ENCODE results near the gene SPSB2. TPM values are rescaled to one million over a fixed set of nuclear protein-coding genes. Genes with fewer than 3 reads are reported as not detected.

Gene SPSB2
- total RNA-seq, 1 donor from 2014 or later, result 11.5 TPM

DNA sequence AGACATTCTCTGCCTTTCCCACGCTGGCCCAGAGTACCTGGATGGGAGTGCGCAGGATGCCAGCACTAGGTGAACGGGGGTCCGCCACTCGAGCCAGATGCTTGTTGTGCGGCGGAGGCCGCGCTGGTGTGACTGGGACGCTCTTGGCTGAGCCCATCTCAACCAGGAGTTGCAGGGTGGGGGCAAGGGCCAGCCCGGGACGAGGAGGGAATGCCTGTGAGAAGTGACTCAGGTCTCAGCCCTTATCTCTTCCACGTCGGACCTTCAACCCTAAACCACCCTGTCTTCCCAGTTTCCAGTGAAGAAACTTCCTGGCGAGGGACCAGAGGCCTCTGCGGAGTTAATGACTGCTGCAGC is 22.3 kb downstream of the SPSB2 start:
- Mint-ChIP-seq H3K27ac (ENCODE audit: unreplicated experiment) (peak overlapping the region; percentile 99), H3K36me3 (ENCODE audit: unreplicated experiment) (peaks cover 16% of the 10 kb centered on the region), H3K4me3 (ENCODE audit: unreplicated experiment) (peak overlapping the region; percentile 97), H3K4me1 (ENCODE audit: unreplicated experiment) (peaks cover 34% of the 10 kb centered on the region), H3K9me3 (ENCODE audit: unreplicated experiment) (no peaks in the 10 kb centered on the region), H3K27me3 (ENCODE audit: unreplicated experiment) (no peaks in the 10 kb centered on the region)
- no peak for TF ChIP-seq CTCF (IDR thresholded peaks at IDR 0.05)
- DNase-seq (ENCODE audit: extremely low spot score, unreplicated experiment), result no peak

- Mint-ChIP-seq H3K27me3 (ENCODE audit: unreplicated experiment) (no peaks in the 10 kb centered on the region), H3K4me3 (ENCODE audit: unreplicated experiment) (peak overlapping the region; percentile 61), H3K9me3 (ENCODE audit: unreplicated experiment) (no peaks in the 10 kb centered on the region), H3K4me1 (ENCODE audit: unreplicated experiment) (peaks cover 34% of the 10 kb centered on the region), H3K36me3 (ENCODE audit: unreplicated experiment) (peaks cover 15% of the 10 kb centered on the region), H3K27ac (ENCODE audit: unreplicated experiment) (peak overlapping the region; percentile 70)
- TF ChIP-seq CTCF (IDR thresholded peaks at IDR 0.05), result no peak
- DNase-seq (ENCODE audit: extremely low spot score, unreplicated experiment), result no peak
Measured at GRCh38 chr12:6849976-6850560, 23.0 kb downstream of the SPSB2 start.

GRCh38 chr12:6849427-6849826 is 23.7 kb downstream of the SPSB2 start:
- no peak for TF ChIP-seq CTCF (IDR thresholded peaks at IDR 0.05)
- H3K4me1 Mint-ChIP-seq (ENCODE audit: unreplicated experiment), result peaks cover 33% of the 10 kb centered on the region
- no peak overlapping the region for H3K27ac Mint-ChIP-seq (ENCODE audit: unreplicated experiment)
- no peak overlapping the region for H3K4me3 Mint-ChIP-seq (ENCODE audit: unreplicated experiment)
- DNase-seq (ENCODE audit: extremely low spot score, unreplicated experiment), result no peak
- H3K9me3 Mint-ChIP-seq (ENCODE audit: unreplicated experiment), result no peaks in the 10 kb centered on the region
- H3K27me3 Mint-ChIP-seq (ENCODE audit: unreplicated experiment), result no peaks in the 10 kb centered on the region
- H3K36me3 Mint-ChIP-seq (ENCODE audit: unreplicated experiment), result peaks cover 22% of the 10 kb centered on the region

DNA sequence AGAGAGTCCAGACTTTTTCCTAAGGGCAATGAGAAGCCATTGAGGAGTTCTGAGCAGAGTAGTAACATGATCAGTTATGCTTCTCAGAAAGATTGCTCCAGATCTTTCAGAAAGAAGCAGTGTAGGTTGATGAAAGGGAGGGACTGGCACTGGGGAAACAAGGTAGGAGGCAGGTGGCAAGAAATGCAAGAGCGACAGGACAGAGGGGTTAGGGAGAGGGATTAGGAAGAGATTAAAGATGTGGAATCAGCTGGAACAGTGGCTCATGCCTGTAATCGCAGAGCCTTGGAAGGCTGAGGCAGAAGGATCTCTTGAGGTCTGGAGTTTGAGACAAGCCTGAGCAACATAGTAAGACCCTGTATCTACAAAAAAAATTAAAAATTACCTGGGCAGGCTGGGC is 25.4 kb downstream of the SPSB2 start:
- H3K36me3 Mint-ChIP-seq (ENCODE audit: unreplicated experiment), result peaks cover 24% of the 10 kb centered on the region
- TF ChIP-seq CTCF (IDR thresholded peaks at IDR 0.05), result no peak
- H3K27me3 Mint-ChIP-seq (ENCODE audit: unreplicated experiment), result no peaks in the 10 kb centered on the region
- H3K27ac Mint-ChIP-seq (ENCODE audit: unreplicated experiment), result no peak overlapping the region
- peaks cover 17% of the 10 kb centered on the region for H3K4me1 Mint-ChIP-seq (ENCODE audit: unreplicated experiment)
- H3K4me3 Mint-ChIP-seq (ENCODE audit: unreplicated experiment), result no peak overlapping the region
- DNase-seq (ENCODE audit: extremely low spot score, unreplicated experiment), result no peak
- H3K9me3 Mint-ChIP-seq (ENCODE audit: unreplicated experiment), result no peaks in the 10 kb centered on the region

DNA sequence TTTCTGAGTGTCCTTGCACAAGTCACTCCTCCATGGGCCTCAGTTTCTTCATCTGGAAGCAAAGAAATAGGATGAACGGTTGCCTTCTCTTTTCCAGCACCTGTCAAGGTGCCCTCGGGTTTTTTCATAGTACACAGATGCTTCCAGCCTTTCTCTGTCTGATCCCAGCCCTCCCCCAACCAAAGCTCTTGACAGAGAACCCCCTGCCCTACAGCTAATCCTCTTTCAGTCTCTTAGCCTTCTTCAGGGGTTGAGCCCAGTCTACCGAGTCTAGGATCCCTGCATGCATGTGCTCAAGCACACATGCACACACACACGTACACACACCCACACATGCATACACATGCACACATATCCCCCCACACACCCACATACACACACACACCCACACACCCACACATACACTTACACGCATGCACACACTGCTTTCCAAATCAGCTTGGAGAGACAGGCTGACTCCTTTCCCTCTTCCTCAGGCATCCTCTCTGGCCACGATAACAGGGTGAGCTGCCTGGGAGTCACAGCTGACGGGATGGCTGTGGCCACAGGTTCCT is 26.7 kb downstream of the SPSB2 start:
- H3K4me1 Mint-ChIP-seq (ENCODE audit: unreplicated experiment), result peaks cover 15% of the 10 kb centered on the region

More for the DNA sequence above, 26.7 kb downstream of the SPSB2 start:
- H3K27me3 Mint-ChIP-seq (ENCODE audit: unreplicated experiment), result no peaks in the 10 kb centered on the region
- no peak overlapping the region for H3K4me3 Mint-ChIP-seq (ENCODE audit: unreplicated experiment)
- H3K9me3 Mint-ChIP-seq (ENCODE audit: unreplicated experiment), result no peaks in the 10 kb centered on the region
- TF ChIP-seq CTCF (IDR thresholded peaks at IDR 0.05), result no peak
- no peak overlapping the region for H3K27ac Mint-ChIP-seq (ENCODE audit: unreplicated experiment)
- no peak for DNase-seq (ENCODE audit: extremely low spot score, unreplicated experiment)
- peaks cover 24% of the 10 kb centered on the region for H3K36me3 Mint-ChIP-seq (ENCODE audit: unreplicated experiment)

Data from osteocyte (in vitro differentiated cells).